ENCODE results near the gene GAST. TPM values are rescaled to one million over a fixed set of nuclear protein-coding genes. Genes with fewer than 3 reads are reported as not detected.

GAST gene
- total and polyA plus RNA-seq, 9 of the 15 experiments (the other 6 are each of a cell fraction or from before 2014, with no cell fraction given), result not detected

DNA sequence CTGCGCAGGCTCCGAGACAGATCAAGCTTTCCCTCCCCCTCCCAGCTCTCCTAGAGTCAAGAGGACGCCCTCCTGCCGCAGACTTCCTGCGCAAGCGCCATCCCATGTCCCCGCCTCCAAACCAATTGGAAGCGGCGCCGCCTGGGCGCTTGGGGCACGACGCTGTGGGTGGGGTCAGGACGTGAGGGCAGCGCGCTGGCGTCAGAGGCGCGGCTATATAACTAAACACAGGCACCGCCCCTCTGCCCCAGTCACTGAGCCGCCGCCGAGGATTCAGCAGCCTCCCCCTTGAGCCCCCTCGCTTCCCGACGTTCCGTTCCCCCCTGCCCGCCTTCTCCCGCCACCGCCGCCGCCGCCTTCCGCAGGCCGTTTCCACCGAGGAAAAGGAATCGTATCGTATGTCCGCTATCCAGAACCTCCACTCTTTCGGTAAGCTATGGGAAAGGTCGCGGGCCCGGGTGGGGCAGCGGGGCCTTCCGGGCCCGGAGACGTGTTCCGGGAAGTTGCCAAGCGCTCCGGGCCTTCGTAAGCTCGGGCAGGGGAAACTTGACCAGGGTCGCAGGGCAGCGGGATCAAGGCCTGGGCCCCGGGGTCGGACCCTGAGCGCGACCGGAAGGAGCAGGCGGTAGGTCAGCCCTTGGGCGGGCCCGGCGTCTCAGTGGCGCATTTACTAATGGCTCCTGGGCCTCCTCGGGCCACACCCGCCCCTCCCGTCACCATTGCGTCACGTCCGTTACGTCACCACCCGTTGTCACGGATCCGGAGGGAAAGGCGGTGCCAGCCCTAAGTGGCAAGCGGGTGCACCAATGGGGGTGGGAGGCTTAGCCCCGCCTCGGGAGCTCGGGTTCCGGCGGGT is 23.3 kb upstream of the GAST start, which contains the start of gene EIF1 (continued):
- TF ChIP-seq TBP (optimal IDR thresholded peaks at IDR 0.05; ENCODE audit: low read depth, low read length) (no peak), ZEB2 (IDR thresholded peaks at IDR 0.05) (no peak), ZNF668 (CRISPR knock-in tag; IDR thresholded peaks at IDR 0.05) (no peak), TARDBP (IDR thresholded peaks at IDR 0.05) (peak; percentile 76; the same call in 1 of the 2 replicates), ZZZ3 (IDR thresholded peaks at IDR 0.05) (no peak)
- TF ChIP-seq, protein P1, sequence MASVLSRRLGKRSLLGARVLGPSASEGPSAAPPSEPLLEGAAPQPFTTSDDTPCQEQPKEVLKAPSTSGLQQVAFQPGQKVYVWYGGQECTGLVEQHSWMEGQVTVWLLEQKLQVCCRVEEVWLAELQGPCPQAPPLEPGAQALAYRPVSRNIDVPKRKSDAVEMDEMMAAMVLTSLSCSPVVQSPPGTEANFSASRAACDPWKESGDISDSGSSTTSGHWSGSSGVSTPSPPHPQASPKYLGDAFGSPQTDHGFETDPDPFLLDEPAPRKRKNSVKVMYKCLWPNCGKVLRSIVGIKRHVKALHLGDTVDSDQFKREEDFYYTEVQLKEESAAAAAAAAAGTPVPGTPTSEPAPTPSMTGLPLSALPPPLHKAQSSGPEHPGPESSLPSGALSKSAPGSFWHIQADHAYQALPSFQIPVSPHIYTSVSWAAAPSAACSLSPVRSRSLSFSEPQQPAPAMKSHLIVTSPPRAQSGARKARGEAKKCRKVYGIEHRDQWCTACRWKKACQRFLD (CRISPR knock-in tag; IDR thresholded peaks at IDR 0.05), result no peak; the same call in 1 of the 2 replicates
- TF ChIP-seq, protein P2, sequence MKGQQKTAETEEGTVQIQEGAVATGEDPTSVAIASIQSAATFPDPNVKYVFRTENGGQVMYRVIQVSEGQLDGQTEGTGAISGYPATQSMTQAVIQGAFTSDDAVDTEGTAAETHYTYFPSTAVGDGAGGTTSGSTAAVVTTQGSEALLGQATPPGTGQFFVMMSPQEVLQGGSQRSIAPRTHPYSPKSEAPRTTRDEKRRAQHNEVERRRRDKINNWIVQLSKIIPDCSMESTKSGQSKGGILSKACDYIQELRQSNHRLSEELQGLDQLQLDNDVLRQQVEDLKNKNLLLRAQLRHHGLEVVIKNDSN (CRISPR knock-in tag; IDR thresholded peaks at IDR 0.05), result no peak
- TF ChIP-seq, protein P3, sequence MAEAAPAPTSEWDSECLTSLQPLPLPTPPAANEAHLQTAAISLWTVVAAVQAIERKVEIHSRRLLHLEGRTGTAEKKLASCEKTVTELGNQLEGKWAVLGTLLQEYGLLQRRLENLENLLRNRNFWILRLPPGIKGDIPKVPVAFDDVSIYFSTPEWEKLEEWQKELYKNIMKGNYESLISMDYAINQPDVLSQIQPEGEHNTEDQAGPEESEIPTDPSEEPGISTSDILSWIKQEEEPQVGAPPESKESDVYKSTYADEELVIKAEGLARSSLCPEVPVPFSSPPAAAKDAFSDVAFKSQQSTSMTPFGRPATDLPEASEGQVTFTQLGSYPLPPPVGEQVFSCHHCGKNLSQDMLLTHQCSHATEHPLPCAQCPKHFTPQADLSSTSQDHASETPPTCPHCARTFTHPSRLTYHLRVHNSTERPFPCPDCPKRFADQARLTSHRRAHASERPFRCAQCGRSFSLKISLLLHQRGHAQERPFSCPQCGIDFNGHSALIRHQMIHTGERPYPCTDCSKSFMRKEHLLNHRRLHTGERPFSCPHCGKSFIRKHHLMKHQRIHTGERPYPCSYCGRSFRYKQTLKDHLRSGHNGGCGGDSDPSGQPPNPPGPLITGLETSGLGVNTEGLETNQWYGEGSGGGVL (CRISPR knock-in tag; IDR thresholded peaks at IDR 0.05), result no peak
